ENCODE results near the gene DISP1.

The DISP1 gene

GRCh38 chr1:222784916-222785315 is 29.9 kb upstream of the DISP1 start:
- H3K4me3 ChIP-seq (ENCODE audit: low read depth in 1 of 2, low read length in 2 of 2): no peak overlapping the region
- no peaks in the 10 kb centered on the region for H3K36me3 ChIP-seq (ENCODE audit: control insufficient read depth in 1 of 2, insufficient read depth in 2 of 2, low read length in 2 of 2)
- no peak overlapping the region for H3K27ac ChIP-seq (ENCODE audit: low read length)
- H3K4me1 ChIP-seq (ENCODE audit: control insufficient read depth in 1 of 2, insufficient read depth in 2 of 2, low read length in 2 of 2): peaks cover 0 to 7% of the 10 kb centered on the region in 2 donors
- no peaks in the 10 kb centered on the region for H3K27me3 ChIP-seq (ENCODE audit: low read depth, low read length)
- no peaks in the 10 kb centered on the region for H3K9me3 ChIP-seq (ENCODE audit: control insufficient read depth in 1 of 2, low read length in 2 of 2)

GRCh38 chr1:222785529-222785928 is 29.3 kb upstream of the DISP1 start:
- no peaks in the 10 kb centered on the region for H3K9me3 ChIP-seq (ENCODE audit: control insufficient read depth in 1 of 2, low read length in 2 of 2)
- peaks cover 0 to 7% of the 10 kb centered on the region in 2 donors for H3K4me1 ChIP-seq (ENCODE audit: control insufficient read depth in 1 of 2, insufficient read depth in 2 of 2, low read length in 2 of 2)
- H3K27ac ChIP-seq (ENCODE audit: low read length): no peak overlapping the region
- H3K27me3 ChIP-seq (ENCODE audit: low read depth, low read length): no peaks in the 10 kb centered on the region
- H3K36me3 ChIP-seq (ENCODE audit: control insufficient read depth in 1 of 2, insufficient read depth in 2 of 2, low read length in 2 of 2): no peaks in the 10 kb centered on the region
- H3K4me3 ChIP-seq (ENCODE audit: low read depth in 1 of 2, low read length in 2 of 2): no peak overlapping the region

- Histone ChIP-seq H3K9me3 (ENCODE audit: control insufficient read depth in 1 of 2, low read length in 2 of 2) (no peaks in the 10 kb centered on the region), H3K4me3 (ENCODE audit: low read depth in 1 of 2, low read length in 2 of 2) (no peak overlapping the region), H3K27ac (ENCODE audit: low read length) (no peak overlapping the region), H3K4me1 (ENCODE audit: control insufficient read depth in 1 of 2, insufficient read depth in 2 of 2, low read length in 2 of 2) (peaks cover 0 to 7% of the 10 kb centered on the region in 2 donors), H3K36me3 (ENCODE audit: control insufficient read depth in 1 of 2, insufficient read depth in 2 of 2, low read length in 2 of 2) (no peaks in the 10 kb centered on the region), H3K27me3 (ENCODE audit: low read depth, low read length) (no peaks in the 10 kb centered on the region)
These were observed 28.7 kb upstream of the DISP1 start for GRCh38 chr1:222786121-222786520.

GRCh38 chr1:222787729-222788128 is 27.1 kb upstream of the DISP1 start:
- Histone ChIP-seq H3K36me3 (ENCODE audit: control insufficient read depth in 1 of 2, insufficient read depth in 2 of 2, low read length in 2 of 2) (no peaks in the 10 kb centered on the region), H3K9me3 (ENCODE audit: control insufficient read depth in 1 of 2, low read length in 2 of 2) (no peaks in the 10 kb centered on the region), H3K27ac (ENCODE audit: low read length) (no peak overlapping the region), H3K27me3 (ENCODE audit: low read depth, low read length) (no peaks in the 10 kb centered on the region), H3K4me3 (ENCODE audit: low read depth in 1 of 2, low read length in 2 of 2) (no peak overlapping the region), H3K4me1 (ENCODE audit: control insufficient read depth in 1 of 2, insufficient read depth in 2 of 2, low read length in 2 of 2) (peaks cover 0 to 7% of the 10 kb centered on the region in 2 donors)

GRCh38 chr1:222788402-222789156 is 26.3 kb upstream of the DISP1 start:
- Histone ChIP-seq H3K9me3 (ENCODE audit: control insufficient read depth in 1 of 2, low read length in 2 of 2) (no peaks in the 10 kb centered on the region), H3K27me3 (ENCODE audit: low read depth, low read length) (no peaks in the 10 kb centered on the region), H3K4me3 (ENCODE audit: low read depth in 1 of 2, low read length in 2 of 2) (no peak overlapping the region), H3K4me1 (ENCODE audit: control insufficient read depth in 1 of 2, insufficient read depth in 2 of 2, low read length in 2 of 2) (peaks cover 0 to 7% of the 10 kb centered on the region in 2 donors), H3K36me3 (ENCODE audit: control insufficient read depth in 1 of 2, insufficient read depth in 2 of 2, low read length in 2 of 2) (no peaks in the 10 kb centered on the region), H3K27ac (ENCODE audit: low read length) (no peak overlapping the region)

GRCh38 chr1:222790115-222790514 is 24.7 kb upstream of the DISP1 start:
- Histone ChIP-seq H3K4me3 (ENCODE audit: low read depth in 1 of 2, low read length in 2 of 2) (no peak overlapping the region), H3K27ac (ENCODE audit: low read length) (no peak overlapping the region)

GRCh38 chr1:222790520-222790919 is 24.3 kb upstream of the DISP1 start:
- Histone ChIP-seq H3K36me3 (ENCODE audit: control insufficient read depth in 1 of 2, insufficient read depth in 2 of 2, low read length in 2 of 2) (no peaks in the 10 kb centered on the region), H3K9me3 (ENCODE audit: control insufficient read depth in 1 of 2, low read length in 2 of 2) (no peaks in the 10 kb centered on the region), H3K27me3 (ENCODE audit: low read depth, low read length) (no peaks in the 10 kb centered on the region), H3K4me3 (ENCODE audit: low read depth in 1 of 2, low read length in 2 of 2) (no peak overlapping the region), H3K4me1 (ENCODE audit: control insufficient read depth in 1 of 2, insufficient read depth in 2 of 2, low read length in 2 of 2) (peaks cover 0 to 5% of the 10 kb centered on the region in 2 donors), H3K27ac (ENCODE audit: low read length) (no peak overlapping the region)

More at GRCh38 chr1:222790115-222790514, 24.7 kb upstream of the DISP1 start:
- Histone ChIP-seq H3K4me1 (ENCODE audit: control insufficient read depth in 1 of 2, insufficient read depth in 2 of 2, low read length in 2 of 2) (peaks cover 0 to 7% of the 10 kb centered on the region in 2 donors), H3K9me3 (ENCODE audit: control insufficient read depth in 1 of 2, low read length in 2 of 2) (no peaks in the 10 kb centered on the region), H3K27me3 (ENCODE audit: low read depth, low read length) (no peaks in the 10 kb centered on the region), H3K36me3 (ENCODE audit: control insufficient read depth in 1 of 2, insufficient read depth in 2 of 2, low read length in 2 of 2) (no peaks in the 10 kb centered on the region)

GRCh38 chr1:222791006-222791710 is 23.7 kb upstream of the DISP1 start:
- no peaks in the 10 kb centered on the region for H3K27me3 ChIP-seq (ENCODE audit: low read depth, low read length)
- no peaks in the 10 kb centered on the region for H3K36me3 ChIP-seq (ENCODE audit: control insufficient read depth in 1 of 2, insufficient read depth in 2 of 2, low read length in 2 of 2)
- peaks cover 0 to 3% of the 10 kb centered on the region in 2 donors for H3K4me1 ChIP-seq (ENCODE audit: control insufficient read depth in 1 of 2, insufficient read depth in 2 of 2, low read length in 2 of 2)
- H3K4me3 ChIP-seq (ENCODE audit: low read depth in 1 of 2, low read length in 2 of 2): no peak overlapping the region
- H3K27ac ChIP-seq (ENCODE audit: low read length): no peak overlapping the region
- H3K9me3 ChIP-seq (ENCODE audit: control insufficient read depth in 1 of 2, low read length in 2 of 2): no peaks in the 10 kb centered on the region

- Histone ChIP-seq H3K9me3 (ENCODE audit: control insufficient read depth in 1 of 2, low read length in 2 of 2) (no peaks in the 10 kb centered on the region), H3K27ac (ENCODE audit: low read length) (no peak overlapping the region), H3K4me1 (ENCODE audit: control insufficient read depth in 1 of 2, insufficient read depth in 2 of 2, low read length in 2 of 2) (no peaks in the 10 kb centered on the region), H3K4me3 (ENCODE audit: low read depth in 1 of 2, low read length in 2 of 2) (no peak overlapping the region), H3K27me3 (ENCODE audit: low read depth, low read length) (no peaks in the 10 kb centered on the region), H3K36me3 (ENCODE audit: control insufficient read depth in 1 of 2, insufficient read depth in 2 of 2, low read length in 2 of 2) (no peaks in the 10 kb centered on the region)
These were observed 22.1 kb upstream of the DISP1 start for GRCh38 chr1:222792744-222793143.

- Histone ChIP-seq H3K36me3 (ENCODE audit: control insufficient read depth in 1 of 2, insufficient read depth in 2 of 2, low read length in 2 of 2) (no peaks in the 10 kb centered on the region), H3K4me1 (ENCODE audit: control insufficient read depth in 1 of 2, insufficient read depth in 2 of 2, low read length in 2 of 2) (no peaks in the 10 kb centered on the region), H3K9me3 (ENCODE audit: control insufficient read depth in 1 of 2, low read length in 2 of 2) (no peaks in the 10 kb centered on the region), H3K4me3 (ENCODE audit: low read depth in 1 of 2, low read length in 2 of 2) (no peak overlapping the region), H3K27ac (ENCODE audit: low read length) (no peak overlapping the region), H3K27me3 (ENCODE audit: low read depth, low read length) (no peaks in the 10 kb centered on the region)
These were observed 20.0 kb upstream of the DISP1 start for GRCh38 chr1:222794656-222795474.

- Histone ChIP-seq H3K4me1 (ENCODE audit: control insufficient read depth in 1 of 2, insufficient read depth in 2 of 2, low read length in 2 of 2) (no peaks in the 10 kb centered on the region), H3K4me3 (ENCODE audit: low read depth in 1 of 2, low read length in 2 of 2) (no peak overlapping the region)
These were observed 16.7 kb upstream of the DISP1 start for GRCh38 chr1:222798116-222798515.

More at GRCh38 chr1:222798116-222798515, 16.7 kb upstream of the DISP1 start:
- H3K36me3 ChIP-seq (ENCODE audit: control insufficient read depth in 1 of 2, insufficient read depth in 2 of 2, low read length in 2 of 2): no peaks in the 10 kb centered on the region
- H3K9me3 ChIP-seq (ENCODE audit: control insufficient read depth in 1 of 2, low read length in 2 of 2): no peaks in the 10 kb centered on the region
- H3K27me3 ChIP-seq (ENCODE audit: low read depth, low read length): no peaks in the 10 kb centered on the region
- H3K27ac ChIP-seq (ENCODE audit: low read length): no peak overlapping the region

Measured in muscle layer of duodenum (tissue), 2 donors.